GM18861 (cell line): Measurements from ENCODE around the gene MED23.

Experiments
- ATAC-seq: cut with Tn5 transposase; IDR thresholded peaks from one replicate; pipeline ENCODE4 v1.9.1; 2021; ENCODE audit not compliant: unreplicated experiment

Gene MED23

DNA sequence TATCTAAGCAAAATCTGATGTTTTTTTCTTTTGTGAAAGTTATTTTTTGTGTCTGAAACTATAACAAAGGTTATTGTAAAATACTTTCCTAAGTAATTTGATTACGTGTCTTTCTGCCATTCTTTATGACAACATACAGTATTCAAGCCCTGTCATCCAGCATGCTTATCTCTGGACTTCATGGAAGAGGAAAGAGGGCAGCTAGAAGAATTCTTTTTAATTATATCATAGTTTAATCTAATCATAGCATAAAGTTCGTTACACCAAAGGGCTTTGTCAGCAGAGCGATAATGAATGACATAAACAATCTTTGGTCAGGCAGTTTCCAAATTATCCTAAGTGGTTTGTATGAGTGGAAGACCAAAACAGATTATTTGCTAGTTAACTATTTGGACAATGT lies 12.5 kb upstream of the MED23 start:
- ATAC-seq = no peak

DNA sequence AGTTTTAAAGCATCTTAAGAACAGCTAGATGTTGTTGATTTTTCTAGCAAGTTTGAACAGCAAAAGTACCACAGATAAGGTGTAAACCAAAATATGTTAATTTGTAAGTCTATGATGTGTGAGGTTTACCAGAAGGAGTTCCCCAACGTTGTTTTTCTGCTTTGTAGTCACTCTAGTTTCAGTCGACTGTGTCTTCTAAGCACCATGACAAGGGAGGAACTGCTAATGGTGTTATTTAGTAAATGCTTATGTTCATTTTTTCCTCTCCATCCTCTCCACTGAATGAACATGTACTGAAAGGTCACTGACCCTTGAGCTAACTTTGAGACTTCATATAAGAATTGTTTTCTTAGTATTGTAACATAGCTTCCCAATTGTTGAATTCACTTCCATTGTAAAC lies 12.1 kb upstream of the MED23 start:
- ATAC-seq = peak; percentile 37

DNA sequence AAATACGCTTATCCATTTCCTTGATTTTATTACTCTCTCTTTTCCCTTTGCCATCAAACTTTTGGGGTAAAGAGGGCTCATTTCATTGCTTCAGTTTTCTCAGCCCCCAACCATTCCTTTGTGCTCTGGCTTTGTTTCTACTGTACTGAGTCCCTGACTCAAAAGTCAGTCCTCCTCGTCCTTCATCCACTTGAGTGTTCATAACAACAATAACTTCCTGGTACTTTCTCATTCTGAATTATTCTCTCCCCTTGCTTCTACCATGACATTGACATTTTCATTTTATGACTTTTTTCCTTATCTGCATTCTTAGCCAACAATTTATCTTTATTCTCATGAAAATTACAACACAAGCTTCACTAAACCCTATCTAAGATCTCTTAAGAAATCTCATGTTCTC lies 10.0 kb upstream of the MED23 start:
- ATAC-seq = no peak

DNA sequence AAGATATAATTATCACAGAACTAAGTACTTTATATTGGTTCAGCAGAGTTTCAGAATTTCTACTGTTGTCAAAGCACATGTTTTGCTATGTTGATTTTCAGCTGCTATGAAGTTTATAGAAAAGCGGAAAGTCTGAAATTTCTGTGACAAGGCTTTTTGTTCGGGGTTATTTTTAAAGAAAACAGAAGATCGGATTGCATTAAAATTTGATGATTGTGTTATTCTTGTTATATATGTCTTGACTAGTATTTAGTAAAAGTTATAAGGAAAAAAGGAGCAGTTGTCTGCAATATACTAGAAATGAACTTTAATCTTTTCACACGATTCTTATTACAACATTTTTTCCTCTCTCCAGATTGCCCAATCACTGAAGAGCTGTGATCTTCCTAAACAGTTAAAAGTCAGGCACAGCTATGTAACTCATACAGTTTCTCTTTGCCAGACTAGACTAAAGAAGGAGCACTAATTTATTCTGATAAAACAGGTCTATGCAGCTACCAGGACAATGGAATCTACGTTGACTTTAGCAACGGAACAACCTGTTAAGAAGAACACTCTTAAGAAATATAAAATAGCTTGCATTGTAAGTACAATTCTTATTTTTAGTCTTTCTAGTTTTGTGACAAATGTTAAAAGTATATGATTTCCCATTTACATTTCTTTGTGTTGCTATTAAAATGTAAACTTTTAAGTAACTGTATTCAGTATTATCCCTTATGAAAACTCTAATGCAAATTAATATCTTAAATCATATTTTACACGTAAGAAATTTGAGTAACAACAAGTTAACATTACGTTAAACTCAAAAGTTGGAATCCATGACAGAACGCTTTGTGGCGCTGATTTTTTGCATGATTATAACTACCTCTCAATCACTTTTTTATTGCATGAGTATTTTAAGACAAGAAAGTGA lies 9.1 kb upstream of the MED23 start, which contains the start of gene ENPP3:
Gene ENPP3 (plus strand): TSS at position 423 of the 913 bp plus-strand sequence. CDS start 83 bp downstream, at position 506.
- ATAC-seq = no peak

DNA sequence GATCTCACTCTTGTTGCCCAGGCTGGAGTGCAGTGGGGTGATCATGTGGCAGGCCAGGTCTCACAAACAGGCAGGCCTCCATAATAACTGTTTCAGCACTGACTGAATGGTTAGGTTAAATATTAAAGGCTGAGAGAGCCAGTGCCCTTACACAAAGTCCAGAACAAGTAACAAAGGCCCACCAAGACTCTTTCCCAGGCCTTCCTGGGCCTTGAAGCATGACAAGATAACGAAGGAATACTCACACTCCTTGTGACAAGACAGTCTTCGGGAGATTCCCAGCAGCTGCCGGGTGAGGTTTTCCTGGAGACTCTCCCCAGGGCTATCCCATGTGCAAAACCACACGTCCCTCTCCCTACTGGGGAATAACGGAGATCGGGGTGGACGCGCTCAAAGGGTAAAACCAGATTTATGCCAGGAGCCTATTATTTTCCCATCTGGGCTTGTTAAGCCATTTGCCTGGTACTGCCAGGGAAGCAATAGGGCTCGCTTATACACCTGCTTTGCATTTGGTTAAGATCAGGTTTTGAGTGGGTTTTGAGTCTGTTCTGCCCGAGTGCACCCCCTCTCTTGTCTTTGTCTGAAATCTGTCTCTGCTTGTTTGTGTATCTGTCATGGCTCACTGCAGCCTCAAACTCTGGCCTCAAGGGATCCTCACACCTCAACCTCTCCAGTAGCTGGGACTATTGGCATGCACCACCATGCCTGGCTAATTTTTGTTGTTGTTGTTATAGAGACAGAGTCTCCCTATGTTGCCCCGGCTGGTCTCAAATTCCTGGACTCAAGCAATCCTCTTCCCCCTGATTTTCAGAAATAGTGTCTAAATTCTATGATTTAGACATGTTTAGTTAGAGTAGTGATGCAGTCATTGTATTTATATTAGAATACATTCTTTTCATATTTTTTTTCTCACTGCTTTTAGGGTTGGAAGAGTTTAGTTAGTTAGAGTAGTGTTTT lies 7.6 kb upstream of the MED23 start:
- ATAC-seq = peak; percentile 92

DNA sequence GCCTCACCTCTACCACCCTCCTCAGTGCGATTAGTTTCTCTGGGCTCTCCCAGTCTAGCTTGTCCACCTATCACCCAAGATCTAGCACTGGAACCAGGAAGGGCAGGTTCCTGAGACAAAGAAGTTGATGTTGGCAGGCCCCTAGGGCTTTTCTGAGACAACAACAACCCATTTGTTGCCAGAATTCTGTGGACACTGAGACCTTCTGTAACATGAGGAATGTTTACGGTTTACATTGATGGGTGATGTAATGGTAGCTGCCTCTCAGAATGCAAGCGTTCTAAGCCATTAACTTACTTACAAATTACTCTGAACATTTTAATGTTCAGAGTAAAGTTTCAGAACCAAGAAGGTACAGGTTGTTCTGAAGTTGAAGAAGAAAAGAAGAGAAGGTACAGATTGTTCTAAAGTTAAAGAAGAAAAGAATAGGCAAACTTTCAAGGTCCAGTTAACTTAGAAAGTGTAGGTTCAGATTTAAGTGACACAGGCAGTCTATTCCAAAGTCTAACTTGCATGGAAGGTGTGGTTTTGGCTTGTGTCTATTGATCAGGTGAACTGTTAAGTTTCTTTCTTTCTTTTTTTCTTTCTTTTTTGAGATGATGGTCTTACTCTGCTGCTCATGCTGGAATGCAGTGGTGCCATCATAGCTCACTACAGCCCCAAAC lies 3.7 kb upstream of the MED23 start:
- ATAC-seq = no peak

DNA sequence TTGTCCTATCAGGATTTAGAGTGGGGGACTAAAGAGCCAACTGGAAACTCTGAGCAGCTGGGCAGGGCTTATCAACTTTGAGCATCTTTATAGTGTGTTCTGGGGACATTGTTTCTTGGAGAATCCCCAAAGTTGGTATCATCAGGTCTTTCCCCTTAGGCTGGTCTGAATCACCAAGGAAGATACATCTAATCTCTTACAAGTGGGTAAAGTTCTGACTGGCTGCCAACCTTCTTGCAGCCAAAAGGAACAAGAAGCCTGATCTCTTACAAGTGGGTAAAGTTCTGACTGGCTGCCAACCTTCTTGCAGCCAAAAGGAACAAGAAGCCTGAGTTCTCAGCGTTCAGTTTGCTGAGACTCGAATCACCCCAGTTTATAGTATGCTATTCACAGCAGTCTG lies 1.6 kb upstream of the MED23 start:
- ATAC-seq = no peak

- no peak for ATAC-seq
Observed at GRCh38 chr6:131628726-131629125, 684 bp upstream of the MED23 start.

- no peak for ATAC-seq
Observed at GRCh38 chr6:131615275-131615674, 12.8 kb downstream of the MED23 start.

GRCh38 chr6:131613296-131613925 lies 14.6 kb downstream of the MED23 start:
- no peak for ATAC-seq

DNA sequence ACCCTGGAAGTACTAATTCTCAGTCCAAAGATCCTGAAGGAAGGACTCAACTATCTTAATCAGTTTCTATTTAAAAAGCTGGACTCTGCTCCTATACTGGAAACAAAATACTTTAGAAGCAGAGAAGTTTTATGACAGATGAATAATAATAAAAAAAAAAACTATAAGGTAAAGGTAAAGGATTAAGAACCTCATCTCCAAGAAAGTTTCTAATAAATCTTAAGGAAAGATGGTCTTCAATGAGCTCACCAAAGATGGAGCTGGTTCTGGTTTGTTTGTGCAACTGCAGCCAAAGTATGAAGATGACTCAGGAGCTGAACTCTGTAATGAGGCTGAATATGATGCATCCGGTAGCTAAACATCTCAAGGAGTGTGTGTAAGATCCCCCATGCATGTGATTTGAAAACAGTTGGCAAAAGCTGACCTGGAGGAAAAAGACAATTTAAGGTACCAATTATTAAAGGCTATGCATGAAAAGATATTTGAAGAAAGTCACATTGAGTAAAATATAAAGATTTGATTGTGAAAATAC lies 25.2 kb downstream of the MED23 start:
- no peak for ATAC-seq

- no peak for ATAC-seq
Observed at GRCh38 chr6:131600716-131601115, 27.3 kb downstream of the MED23 start.

DNA sequence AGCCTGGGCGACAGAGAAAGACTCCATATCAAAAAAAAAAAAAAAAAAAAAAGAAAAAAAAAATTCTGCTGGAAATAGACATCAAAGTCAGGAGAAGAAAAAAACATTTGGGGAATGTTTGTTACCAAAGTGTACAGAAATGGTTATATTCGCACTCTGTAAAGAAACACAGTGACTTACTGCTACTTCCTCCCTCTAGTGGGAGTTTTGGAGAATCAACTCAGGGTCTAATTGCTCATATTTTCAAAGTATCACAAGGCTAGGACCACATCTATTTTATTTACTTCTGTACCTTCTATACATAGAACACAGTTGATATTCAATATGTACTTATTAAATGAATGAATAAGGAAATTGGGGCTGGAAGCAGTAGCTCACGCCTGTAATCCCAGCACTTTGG lies 30.6 kb downstream of the MED23 start:
- no peak for ATAC-seq

- ATAC-seq = no peak
Observed at GRCh38 chr6:131594074-131594473, 34.0 kb downstream of the MED23 start.

DNA sequence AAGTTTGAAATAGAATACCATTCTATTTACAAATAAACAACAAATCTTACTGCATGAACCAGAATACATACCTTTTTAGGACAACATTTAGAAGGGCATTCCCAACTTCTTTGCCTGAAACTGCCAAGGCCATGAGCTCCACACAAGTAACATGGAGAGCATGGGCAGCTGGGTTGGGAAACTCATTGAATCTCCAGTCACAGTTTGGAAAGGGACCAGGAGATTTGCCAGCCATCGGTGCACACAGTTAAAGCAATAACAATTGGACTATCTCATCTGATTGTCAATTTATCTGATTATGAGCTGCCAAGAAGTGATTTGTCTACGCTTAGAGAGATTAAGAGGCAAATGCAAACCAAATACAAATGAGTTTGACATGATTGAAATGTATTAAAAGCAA lies 35.1 kb downstream of the MED23 start:
- no peak for ATAC-seq

DNA sequence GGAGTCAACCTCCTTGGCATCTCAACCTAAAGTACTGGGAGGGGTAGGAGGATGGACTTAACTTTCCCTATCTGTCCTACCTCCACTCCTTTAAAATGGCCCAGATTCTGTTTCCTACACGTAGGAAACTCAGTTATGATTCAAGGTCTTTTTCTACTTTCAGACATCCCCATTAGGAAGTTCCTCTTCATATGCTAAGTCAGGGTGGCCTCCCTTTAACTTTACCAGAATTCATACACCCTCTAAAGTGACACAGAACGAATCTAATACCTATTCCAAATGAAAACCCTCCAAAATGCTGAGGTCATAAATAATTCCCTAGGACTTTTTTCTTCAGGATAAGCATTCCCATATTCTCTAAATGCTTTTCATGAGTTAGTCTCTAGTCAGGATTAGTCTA lies 39.4 kb downstream of the MED23 start:
- ATAC-seq = no peak

DNA sequence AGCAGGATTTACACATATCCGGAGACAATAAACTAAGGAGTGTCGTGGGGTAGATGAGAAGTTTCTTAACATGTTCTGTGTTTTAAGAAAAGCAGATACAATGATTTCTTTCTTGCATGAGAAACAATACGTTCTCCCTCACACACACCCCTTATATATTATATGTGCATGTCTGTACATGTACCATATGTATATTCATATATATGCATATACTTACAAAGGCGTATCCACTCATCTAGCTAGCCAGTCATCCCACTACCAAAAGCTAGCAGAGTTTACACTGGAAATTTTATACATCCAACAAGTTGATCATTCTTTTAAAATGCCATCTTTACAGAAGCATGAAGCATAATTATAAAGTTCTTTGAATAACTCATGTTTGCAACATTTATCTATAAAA lies 40.1 kb downstream of the MED23 start:
- ATAC-seq = no peak

DNA sequence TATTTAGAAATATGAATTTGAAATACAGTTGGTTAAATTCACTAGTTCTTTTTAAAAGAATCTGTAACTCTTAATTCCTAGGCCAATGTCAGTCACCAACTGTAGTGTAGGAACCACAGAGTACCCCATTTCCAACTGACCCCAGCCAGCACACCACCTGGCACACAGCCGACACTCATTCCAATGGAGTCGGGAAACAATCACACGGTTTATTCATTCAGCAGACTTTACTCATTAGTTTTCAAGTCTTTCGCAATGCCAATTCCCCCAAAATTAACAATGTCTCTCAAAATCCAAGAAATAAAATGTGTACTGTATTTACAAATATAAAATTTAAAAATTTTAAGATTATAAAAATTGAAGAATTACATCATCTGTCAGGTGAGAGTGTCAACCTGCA lies 41.5 kb downstream of the MED23 start:
- ATAC-seq = no peak

DNA sequence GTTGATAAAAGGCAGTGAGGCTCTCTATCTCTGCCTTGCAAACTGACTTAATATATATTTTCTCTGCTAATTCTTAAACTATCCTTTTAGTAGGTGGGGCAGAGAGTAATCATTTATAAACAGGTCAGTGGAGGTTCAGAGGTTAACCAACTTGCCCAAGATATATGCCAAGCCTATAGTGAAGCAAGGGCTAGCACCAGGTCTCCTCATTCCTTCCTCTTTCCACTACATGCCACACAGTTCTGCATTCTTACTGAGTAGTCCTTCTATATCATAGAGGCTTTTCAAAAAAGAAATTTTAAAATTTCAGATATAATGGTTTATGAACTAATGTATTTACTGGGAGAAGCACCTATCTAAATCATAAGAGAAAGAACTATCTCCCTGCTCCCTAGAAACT lies 46.5 kb downstream of the MED23 start:
- no peak for ATAC-seq

DNA sequence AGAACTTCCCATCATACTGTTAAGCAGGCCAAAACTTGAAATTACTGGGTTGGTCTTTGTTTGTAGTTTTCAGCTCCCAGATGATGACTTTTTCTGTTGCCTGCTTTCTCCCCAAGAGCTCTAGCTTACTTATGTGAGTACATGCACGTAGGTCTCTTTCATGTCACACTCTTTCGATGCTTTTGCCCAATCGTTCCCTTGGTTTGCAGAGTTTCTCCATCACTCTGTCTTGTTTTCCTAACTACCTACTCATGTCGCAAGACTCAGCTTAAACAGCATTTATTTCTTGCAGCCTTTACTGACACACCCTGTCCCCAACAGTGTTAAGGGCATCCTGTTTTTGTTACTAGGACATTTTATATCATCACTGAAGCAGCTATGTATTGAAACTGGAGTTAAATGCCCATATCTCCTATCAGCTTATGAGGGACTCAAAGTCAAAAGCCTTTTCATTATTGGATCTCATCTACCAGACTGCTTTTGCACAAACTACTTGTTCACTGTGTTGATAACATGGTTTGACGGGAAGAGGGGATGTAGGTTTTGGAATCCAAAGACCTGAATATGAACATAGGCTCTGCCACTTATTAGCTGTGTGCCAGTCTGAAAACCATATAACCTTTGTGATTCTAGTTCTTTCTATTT lies 52.1 kb downstream of the MED23 start:
- ATAC-seq = no peak
